ENCODE measurements around the gene CNP. TPM values are rescaled to one million over a fixed set of nuclear protein-coding genes. Genes with fewer than 3 reads are reported as not detected.

CNP gene
- total and polyA plus RNA-seq, 2 of the 8 experiments (the other 6 are each of a cell fraction or from before 2014, with no cell fraction given) = 21.9 to 60.6 TPM

DNA sequence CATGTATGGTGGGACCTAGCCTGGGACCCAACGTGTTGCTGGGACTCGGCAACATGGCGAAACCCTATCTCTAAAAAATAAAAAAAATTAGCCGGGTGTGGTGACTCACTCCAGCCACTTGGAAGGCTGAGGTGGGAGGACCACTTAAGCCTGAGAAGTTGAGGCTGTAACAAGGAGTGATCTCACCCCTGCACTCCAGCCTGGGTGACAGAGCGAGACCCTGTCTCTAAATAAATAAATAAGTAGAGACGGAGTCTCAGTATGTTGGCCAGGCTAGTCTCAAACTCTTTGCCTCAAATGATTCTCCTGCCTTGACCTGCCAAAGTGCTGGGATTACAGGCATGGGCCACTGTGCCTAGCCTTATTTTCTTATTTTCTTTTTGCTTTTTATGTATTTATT, 10.1 kb upstream of the CNP start (continued):
- TF ChIP-seq TAF1 (IDR thresholded peaks at IDR 0.05; ENCODE audit: low read depth, low read length) = no peak

All from H1 (cell line).